Caco-2 (cell line): ENCODE data around the gene SYT14. TPM values are rescaled to one million over a fixed set of nuclear protein-coding genes. Genes with fewer than 3 reads are reported as not detected.

Source experiments
- BruUV-seq: library from RNA; stranded (reverse); fragments of 400-500 nt; replicated peaks from 2 replicates; lab custom pipeline; 2021; lab: Mats Ljungman, UMichigan
- CTCF ChIA-PET: fragments of 300-600 bp; sonication (Branson Sonifier 250); formaldehyde crosslinking; loops from one replicate; lab custom pipeline; 2022; ENCODE audit warnings: antibody characterized with exemption; lab: Charles Lee
- POLR2A ChIA-PET: fragments of 300-600 bp; sonication (Branson Sonifier 250); formaldehyde crosslinking; loops from one replicate; lab custom pipeline; 2022; ENCODE audit warnings: antibody characterized with exemption; lab: Charles Lee
- DNase-seq, 2 experiments: peaks; one replicate each; pipeline versions ENCODE4 v3.0.0 to v3.0.0-alpha.2; 2020 to 2022
- H3K27me3 ChIP-seq: replicated peaks from 2 replicates; pipeline ENCODE4 v1.6.0; 2011; ENCODE audit warnings: low read length; ENCODE audit not compliant: control insufficient read depth, insufficient read depth
- H3K36me3 ChIP-seq: 2 replicates; pipeline ENCODE4 v1.5.1; 2011; ENCODE audit warnings: low read length; ENCODE audit not compliant: control insufficient read depth, insufficient read depth
- H3K4me1 ChIP-seq: fragments of 250-450 bp; sonication (Bioruptor Pico); 2 replicates; pipeline ENCODE4 v1.5.1; 2020; ENCODE audit warnings: mild to moderate bottlenecking
- H3K4me3 ChIP-seq: 2 replicates; pipeline ENCODE4 v1.5.1; 2011; ENCODE audit warnings: low read depth, mild to moderate bottlenecking, control low read depth, low read length
- H3K9me3 ChIP-seq: fragments of 250-450 bp; sonication (Bioruptor Pico); 2 replicates; pipeline ENCODE4 v1.5.1; 2020; ENCODE audit warnings: mild to moderate bottlenecking, moderate library complexity
- H3K27ac Mint-ChIP-seq: one replicate; pipeline ENCODE4 v1.8.0; 2022; ENCODE audit warnings: mixed read lengths; ENCODE audit not compliant: unreplicated experiment
- H3K27me3 Mint-ChIP-seq: one replicate; pipeline ENCODE4 v1.8.0; 2022; ENCODE audit warnings: mixed read lengths; ENCODE audit not compliant: insufficient read depth, unreplicated experiment
- H3K36me3 Mint-ChIP-seq: one replicate; pipeline ENCODE4 v1.8.0; 2022; ENCODE audit warnings: mild to moderate bottlenecking, mixed read lengths; ENCODE audit not compliant: insufficient read depth, unreplicated experiment
- H3K4me1 Mint-ChIP-seq: one replicate; pipeline ENCODE4 v1.8.0; 2022; ENCODE audit warnings: low read depth, mixed read lengths; ENCODE audit not compliant: unreplicated experiment
- H3K4me3 Mint-ChIP-seq: one replicate; pipeline ENCODE4 v1.8.0; 2022; ENCODE audit warnings: mild to moderate bottlenecking, moderate library complexity, mixed read lengths; ENCODE audit not compliant: unreplicated experiment
- H3K9me3 Mint-ChIP-seq: one replicate; pipeline ENCODE4 v1.8.0; 2022; ENCODE audit warnings: mixed read lengths; ENCODE audit not compliant: unreplicated experiment
- CTCF ChIP-seq, 2 experiments: fragments of 200-600 bp in 1 of 2; IDR thresholded peaks; 1 replicate in 1 of 2; 2 replicates in 1 of 2; pipeline versions ENCODE4 v1.5.1 to v1.8.0; 2011 to 2022; ENCODE audit warnings: antibody characterized with exemption in 1 of 2, control low read depth in 1 of 2, inconsistent platforms in 1 of 2, low read depth in 1 of 2, low read length in 1 of 2, mild to moderate bottlenecking in 1 of 2, moderate library complexity in 1 of 2; ENCODE audit not compliant: insufficient read depth in 1 of 2, severe bottlenecking in 1 of 2, unreplicated experiment in 1 of 2
- intact Hi-C: fragments of 100-400 bp; cut with micrococcal nuclease; formaldehyde crosslinking; loops from one replicate; pipeline ENCODE4 v1.10.0; 2022; ENCODE audit not compliant: unreplicated experiment
- total RNA-seq: library from RNA; stranded (reverse); gene quantifications from 2 replicates; pipeline ENCODE4 v1.2.3, GENCODE V29; 2022

Gene SYT14
- total RNA-seq, 1 experiment from 2014 or later = 0.18 TPM

DNA sequence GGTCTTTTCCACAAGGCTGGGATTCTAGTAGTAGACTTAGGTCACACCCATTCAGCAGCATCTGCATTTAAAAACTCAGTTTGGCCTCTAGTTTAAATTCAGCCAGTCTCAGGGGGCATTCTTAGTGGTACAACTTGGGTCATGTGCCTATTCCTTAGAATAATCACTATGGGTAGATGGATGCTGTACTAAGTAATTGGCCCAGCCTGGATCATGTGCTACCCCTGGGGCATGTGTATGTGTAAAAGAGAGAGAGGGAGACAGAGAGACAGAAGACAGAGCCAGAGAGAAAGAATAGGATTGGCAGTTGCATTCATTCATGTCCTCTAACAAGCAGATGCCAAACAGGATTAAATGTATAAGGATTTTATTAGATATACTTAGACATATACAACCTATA lies 13.6 kb upstream of the SYT14 start:
- H3K27me3 Mint-ChIP-seq = peaks cover 13% of the 10 kb centered on the region
- POLR2A ChIA-PET = no interaction called here
- no peak overlapping the region for H3K4me3 Mint-ChIP-seq
- no TSS peak for BruUV-seq
- no peaks in the 10 kb centered on the region for H3K36me3 Mint-ChIP-seq
- H3K9me3 Mint-ChIP-seq = peaks cover 9% of the 10 kb centered on the region
- Histone ChIP-seq H3K4me1 (no peaks in the 10 kb centered on the region), H3K36me3 (no peaks in the 10 kb centered on the region), H3K27me3 (no peaks in the 10 kb centered on the region), H3K9me3 (peaks cover 11% of the 10 kb centered on the region; the same call in 1 of the 2 replicates), H3K4me3 (no peak overlapping the region)
- H3K27ac Mint-ChIP-seq = no peak overlapping the region
- TF ChIP-seq CTCF (IDR thresholded peaks at IDR 0.05; ENCODE audit: insufficient read depth in 1 of 2, low read depth in 1 of 2, low read length in 1 of 2, severe bottlenecking in 1 of 2, unreplicated experiment in 1 of 2) = no peak
- intact Hi-C loops = no loop called here
- H3K4me1 Mint-ChIP-seq = no peaks in the 10 kb centered on the region
- CTCF ChIA-PET = no interaction called here
- DNase-seq = no peak

DNA sequence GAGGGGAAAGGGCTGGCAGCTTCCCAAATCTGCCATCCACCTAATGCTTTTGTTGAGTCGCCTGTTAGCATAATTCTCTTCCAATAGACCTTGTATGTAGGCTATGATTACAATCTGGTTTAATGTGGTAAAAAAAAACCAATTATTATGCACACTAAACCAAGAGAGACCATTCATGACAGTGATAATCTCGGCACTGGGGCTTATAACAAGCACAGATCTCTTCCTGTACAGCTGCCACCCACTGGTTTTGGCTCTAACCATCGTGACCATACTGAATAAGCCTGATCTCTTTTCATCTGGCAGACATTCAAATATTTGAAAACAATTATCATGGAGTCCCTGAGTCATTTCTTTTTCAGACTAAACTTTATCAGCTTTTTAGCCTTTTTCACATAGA lies 12.0 kb upstream of the SYT14 start:
- peaks cover 18% of the 10 kb centered on the region for H3K27me3 Mint-ChIP-seq
- intact Hi-C loops = no loop called here
- CTCF ChIA-PET = no interaction called here
- no peak for DNase-seq
- no peak for TF ChIP-seq CTCF (IDR thresholded peaks at IDR 0.05; ENCODE audit: insufficient read depth in 1 of 2, low read depth in 1 of 2, low read length in 1 of 2, severe bottlenecking in 1 of 2, unreplicated experiment in 1 of 2)
- H3K9me3 Mint-ChIP-seq = peaks cover 3% of the 10 kb centered on the region
- H3K4me3 Mint-ChIP-seq = no peak overlapping the region
- Histone ChIP-seq H3K36me3 (no peaks in the 10 kb centered on the region), H3K9me3 (peaks cover 3% of the 10 kb centered on the region; the same call in 1 of the 2 replicates), H3K27me3 (no peaks in the 10 kb centered on the region), H3K4me3 (no peak overlapping the region), H3K4me1 (no peaks in the 10 kb centered on the region)
- no peak overlapping the region for H3K27ac Mint-ChIP-seq
- POLR2A ChIA-PET = no interaction called here
- BruUV-seq = no TSS peak
- no peaks in the 10 kb centered on the region for H3K36me3 Mint-ChIP-seq
- H3K4me1 Mint-ChIP-seq = no peaks in the 10 kb centered on the region

DNA sequence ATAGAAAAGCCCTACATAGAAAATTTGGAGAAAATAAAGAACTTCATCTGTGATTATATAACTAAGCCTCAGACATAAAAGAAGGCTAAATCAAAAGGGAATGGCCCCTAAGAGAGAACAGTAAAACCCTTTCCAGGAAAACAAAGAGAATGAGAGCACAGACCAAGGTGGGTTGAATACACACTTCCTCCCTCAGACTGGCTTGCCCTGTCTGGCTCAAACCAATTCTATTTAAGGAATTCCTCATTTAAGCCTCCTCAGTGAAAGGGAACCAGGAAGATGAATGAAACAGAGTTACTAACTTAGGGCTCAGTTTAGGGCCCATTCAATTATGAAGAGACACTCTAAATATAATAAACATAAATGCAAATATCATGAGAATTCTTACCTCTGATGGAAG lies 10.6 kb upstream of the SYT14 start:
- Mint-ChIP-seq H3K4me1 (no peaks in the 10 kb centered on the region), H3K9me3 (no peaks in the 10 kb centered on the region), H3K27ac (no peak overlapping the region), H3K4me3 (no peak overlapping the region), H3K36me3 (no peaks in the 10 kb centered on the region), H3K27me3 (peaks cover 22% of the 10 kb centered on the region)
- no peaks in the 10 kb centered on the region for H3K4me1 ChIP-seq
- no peak overlapping the region for H3K4me3 ChIP-seq
- CTCF ChIA-PET = interaction anchor here (0.7 kb wide), 1 partner anchor 64 kb away, joined by 4 read pairs; no protein-coding TSS in a partner anchor
- no peaks in the 10 kb centered on the region for H3K27me3 ChIP-seq
- no peaks in the 10 kb centered on the region for H3K9me3 ChIP-seq
- DNase-seq = no peak
- no TSS peak for BruUV-seq
- intact Hi-C loops = no loop called here
- POLR2A ChIA-PET = no interaction called here
- H3K36me3 ChIP-seq = no peaks in the 10 kb centered on the region
- no peak for TF ChIP-seq CTCF (IDR thresholded peaks at IDR 0.05; ENCODE audit: insufficient read depth in 1 of 2, low read depth in 1 of 2, low read length in 1 of 2, severe bottlenecking in 1 of 2, unreplicated experiment in 1 of 2)
